Muscle of leg (tissue), 11 donors: ENCODE measurements around the gene ANK3. TPM values are rescaled to one million over a fixed set of nuclear protein-coding genes. Genes with fewer than 3 reads are reported as not detected.

Experiments used
- DNase-seq: peaks from one replicate; pipeline ENCODE4 v3.0.0; 2013
- H3K27ac ChIP-seq: one replicate; pipeline ENCODE4 v1.5.1; 2013; ENCODE audit warnings: mild to moderate bottlenecking, low read length, control low read depth
- H3K27me3 ChIP-seq: one replicate; pipeline ENCODE4 v1.6.1; 2013; ENCODE audit warnings: low read length; ENCODE audit not compliant: control insufficient read depth, insufficient read depth
- H3K36me3 ChIP-seq: one replicate; pipeline ENCODE4 v1.6.1; 2013; ENCODE audit warnings: low read length; ENCODE audit not compliant: control insufficient read depth, insufficient read depth
- H3K4me1 ChIP-seq: one replicate; pipeline ENCODE4 v1.6.1; 2013; ENCODE audit warnings: low read length; ENCODE audit not compliant: control insufficient read depth, insufficient read depth
- H3K4me3 ChIP-seq: one replicate; pipeline ENCODE4 v1.5.1; 2013; ENCODE audit warnings: low read length, control low read depth
- H3K9me3 ChIP-seq: replicated peaks from 2 replicates; pipeline ENCODE4 v1.6.1; 2013; ENCODE audit warnings: low read depth, low read length; ENCODE audit not compliant: control insufficient read depth
- WGBS: methylation state at CpG from one replicate; pipeline ENCODE4 v1.1.5; 2013; ENCODE audit warnings: missing lambda C conversion rate; ENCODE audit not compliant: insufficient coverage; 5-methylcytosine and 5-hydroxymethylcytosine counted together
- polyA plus RNA-seq, 8 donors: library from polyadenylated mRNA; unstranded; fragments of 120-200 nt; gene quantifications; one replicate each; pipeline versions ENCODE4 v1.2.1 to v1.2.3, GENCODE V29; 2013; ENCODE audit warnings: inconsistent platforms in 1 of 8, low replicate concordance in 1 of 8; ENCODE audit not compliant: insufficient read length in 8 of 8, insufficient read depth in 1 of 8
- total RNA-seq: library from RNA; stranded (reverse); fragments of 120-200 nt; gene quantifications from one replicate; pipeline ENCODE4 v1.2.4, GENCODE V29; 2013

Gene ANK3
- total and polyA plus RNA-seq, 9 donors = 64.0 to 158 (median 90.8) TPM

DNA sequence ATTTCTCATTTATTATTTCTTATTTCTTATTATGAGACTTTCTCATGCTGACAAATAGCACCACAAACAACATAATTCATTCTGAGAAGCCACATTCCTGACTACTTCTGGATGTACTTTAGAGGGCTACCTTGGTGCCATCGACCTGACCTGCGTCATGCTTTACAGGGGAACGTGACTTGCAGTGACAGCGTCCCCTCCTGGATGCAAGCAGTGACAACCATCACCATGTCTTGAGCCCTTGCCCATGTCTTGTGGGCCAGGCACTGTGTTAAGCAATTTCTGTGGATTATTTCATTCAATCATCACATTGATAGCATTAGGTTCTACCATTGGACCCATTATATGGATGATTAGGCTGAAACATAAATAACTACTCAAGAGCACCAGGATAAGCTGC, 137.0 kb downstream of the ANK3 start:
- Histone ChIP-seq H3K4me1 (no peaks in the 10 kb centered on the region), H3K36me3 (no peaks in the 10 kb centered on the region), H3K4me3 (no peak overlapping the region), H3K9me3 (no peaks in the 10 kb centered on the region), H3K27me3 (no peaks in the 10 kb centered on the region), H3K27ac (no peak overlapping the region)
- WGBS = 90% methylated on average over 4 of the region's 4 CpGs
- DNase-seq = no peak

DNA sequence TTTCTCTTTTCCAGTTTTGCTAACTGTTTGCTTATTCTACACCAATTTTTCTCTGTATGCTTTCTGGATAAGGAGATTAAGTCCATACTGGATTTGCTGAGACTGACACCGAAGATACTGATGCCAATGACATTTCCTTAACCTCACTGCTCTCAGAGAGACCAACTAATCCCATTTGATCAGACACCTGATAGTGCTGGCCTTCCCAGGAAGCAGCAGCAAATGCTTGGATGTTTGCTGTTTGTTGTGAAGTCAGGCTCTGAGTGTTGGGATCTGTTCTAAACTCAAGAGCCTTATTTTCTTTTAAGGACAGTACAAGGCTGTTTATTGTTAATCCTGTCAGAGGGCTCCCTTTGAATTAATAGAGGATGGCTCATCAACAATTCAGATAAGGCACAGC, 143.3 kb downstream of the ANK3 start:
- Histone ChIP-seq H3K9me3 (no peaks in the 10 kb centered on the region), H3K4me3 (no peak overlapping the region), H3K4me1 (no peaks in the 10 kb centered on the region), H3K27me3 (no peaks in the 10 kb centered on the region), H3K36me3 (no peaks in the 10 kb centered on the region), H3K27ac (no peak overlapping the region)
- no peak for DNase-seq
- no CpG with 5 or more reads among the region's 1 CpG for WGBS

DNA sequence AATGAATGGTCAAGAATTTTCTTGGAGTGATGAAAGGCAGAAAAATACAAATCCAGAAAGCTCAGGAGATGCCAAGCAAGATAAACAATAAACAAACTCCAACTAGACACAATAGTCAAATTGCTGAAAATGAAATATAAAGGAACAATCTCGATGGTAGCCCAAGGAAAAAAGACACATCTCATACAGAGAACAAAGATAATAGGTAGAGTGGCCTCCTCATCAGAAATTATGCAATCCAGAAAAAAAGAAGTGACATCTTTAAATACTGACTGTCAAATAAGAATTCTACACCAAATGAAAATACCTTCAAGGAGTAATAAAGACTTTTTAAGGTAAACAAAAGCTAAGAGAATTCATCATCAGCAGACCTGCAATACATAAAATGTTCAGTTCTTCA, 150.4 kb downstream of the ANK3 start:
- Histone ChIP-seq H3K4me1 (no peaks in the 10 kb centered on the region), H3K27ac (no peak overlapping the region), H3K9me3 (no peaks in the 10 kb centered on the region), H3K27me3 (no peaks in the 10 kb centered on the region), H3K36me3 (no peaks in the 10 kb centered on the region), H3K4me3 (no peak overlapping the region)
- no CpG with 5 or more reads among the region's 1 CpG for WGBS
- DNase-seq = no peak

DNA sequence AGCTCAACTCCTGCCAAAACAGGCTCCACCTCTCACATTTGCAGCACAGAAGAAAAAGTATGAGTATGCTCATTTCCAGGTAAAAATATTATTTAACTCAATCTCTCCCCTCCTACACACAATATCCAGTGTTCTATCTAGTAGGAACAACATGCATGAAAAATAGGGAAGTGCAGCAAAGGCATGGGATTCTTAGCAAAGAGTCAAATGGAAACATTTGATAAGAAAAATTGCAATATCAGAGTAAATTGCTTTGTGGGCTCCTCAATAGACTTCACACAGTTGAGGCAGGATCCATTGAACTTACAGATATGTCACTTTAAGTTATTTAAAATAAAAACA, 150.9 kb downstream of the ANK3 start:
- H3K27ac ChIP-seq = no peak overlapping the region
- no peaks in the 10 kb centered on the region for H3K36me3 ChIP-seq
- H3K4me3 ChIP-seq = no peak overlapping the region
- no peak for DNase-seq
- H3K4me1 ChIP-seq = no peaks in the 10 kb centered on the region
- no peaks in the 10 kb centered on the region for H3K27me3 ChIP-seq
- no peaks in the 10 kb centered on the region for H3K9me3 ChIP-seq

DNA sequence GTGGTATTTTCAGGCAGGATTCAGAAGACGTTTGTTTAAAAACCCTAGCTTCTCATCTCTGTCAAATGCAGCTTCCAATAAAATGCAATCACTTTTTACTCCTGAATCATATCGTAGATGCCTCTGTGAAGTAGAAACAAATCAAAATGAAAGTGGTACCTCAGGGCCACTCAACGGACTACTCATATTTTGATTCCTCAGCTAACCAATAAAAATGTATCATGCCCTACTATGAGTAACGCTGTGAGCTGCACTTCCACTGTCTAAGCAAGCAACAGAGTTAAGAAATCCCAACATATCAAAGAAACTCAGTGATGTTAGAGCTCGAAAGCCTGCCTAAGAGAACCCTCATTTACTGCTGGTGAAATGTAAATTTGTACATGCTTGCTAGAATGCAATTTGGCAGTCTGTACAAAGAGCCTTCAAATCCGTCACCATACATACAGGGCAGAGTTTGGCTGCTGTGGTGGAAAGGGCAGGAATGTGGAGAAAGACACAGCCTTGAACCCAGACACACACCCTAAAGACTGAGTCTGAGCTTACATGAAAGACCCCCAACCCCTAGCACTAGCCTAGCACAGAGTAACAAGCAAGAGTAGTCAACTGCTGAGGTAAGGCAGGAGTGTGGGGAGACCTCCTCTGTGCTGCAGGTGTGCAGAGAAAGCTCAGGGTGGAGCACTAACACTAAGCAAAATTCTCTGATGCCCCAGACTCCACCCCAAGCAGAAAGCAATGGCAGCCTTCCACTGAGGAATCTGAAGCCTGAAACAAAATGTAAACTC, 151.5 kb downstream of the ANK3 start:
- peak; percentile 51 for DNase-seq
- Histone ChIP-seq H3K27me3 (no peaks in the 10 kb centered on the region), H3K4me3 (no peak overlapping the region), H3K27ac (no peak overlapping the region), H3K9me3 (no peaks in the 10 kb centered on the region), H3K36me3 (no peaks in the 10 kb centered on the region), H3K4me1 (no peaks in the 10 kb centered on the region)
- WGBS = 66% methylated on average over 2 of the region's 6 CpGs

DNA sequence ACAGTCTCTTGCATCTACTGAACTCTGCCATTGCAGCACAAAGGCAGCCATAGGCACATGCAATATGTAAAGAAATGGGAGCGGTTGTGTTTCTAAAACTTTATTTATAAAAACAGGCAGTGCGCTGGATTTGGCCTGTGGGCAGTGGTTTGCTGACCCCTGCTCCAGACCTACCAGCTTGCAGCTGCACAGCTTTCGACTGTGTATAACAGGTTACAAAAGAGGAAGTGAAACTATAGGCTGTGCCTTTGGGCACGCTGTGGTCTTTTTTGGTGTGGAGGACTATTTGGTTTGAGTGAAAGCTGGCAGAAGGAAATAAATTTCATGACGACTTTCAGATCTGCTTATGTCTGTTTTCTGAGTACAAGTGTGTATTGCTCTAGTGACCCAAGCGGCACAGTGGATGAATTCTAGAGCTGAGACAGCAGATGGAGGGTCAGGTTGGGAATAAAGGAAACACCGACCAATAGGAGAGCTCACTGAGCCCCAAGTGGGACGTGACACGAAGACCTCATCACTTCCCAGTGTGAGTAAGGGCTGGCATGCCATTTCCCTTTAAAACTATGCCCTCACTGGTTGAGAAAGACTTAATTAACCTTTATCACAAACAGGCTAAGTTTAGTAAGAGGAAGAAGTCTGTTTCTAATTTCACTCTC, 152.7 kb downstream of the ANK3 start:
- Histone ChIP-seq H3K4me3 (no peak overlapping the region), H3K4me1 (no peaks in the 10 kb centered on the region), H3K36me3 (no peaks in the 10 kb centered on the region), H3K27ac (no peak overlapping the region), H3K9me3 (no peaks in the 10 kb centered on the region), H3K27me3 (no peaks in the 10 kb centered on the region)
- peak; percentile 58 for DNase-seq
- 78% methylated on average over 5 of the region's 9 CpGs for WGBS

DNA sequence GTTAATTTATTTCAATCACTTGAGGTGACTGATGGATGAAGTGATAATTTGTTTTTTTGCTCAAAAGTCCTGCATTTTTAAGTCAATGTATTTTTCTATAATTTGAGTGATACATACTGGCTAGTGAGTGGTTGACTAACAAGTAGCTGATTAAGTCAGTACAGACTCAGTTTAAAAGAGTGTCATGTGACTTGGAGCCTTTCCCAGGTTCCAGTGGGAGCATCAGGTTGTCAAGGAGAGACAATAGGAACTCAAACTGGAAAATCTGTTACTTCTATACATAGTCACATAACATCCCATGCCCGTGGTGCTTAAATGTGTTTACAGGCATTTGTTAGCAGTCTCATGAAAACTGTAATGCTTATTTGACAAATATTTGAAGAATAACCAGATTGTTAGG, 154.7 kb downstream of the ANK3 start:
- H3K9me3 ChIP-seq = no peaks in the 10 kb centered on the region
- no peaks in the 10 kb centered on the region for H3K4me1 ChIP-seq
- H3K36me3 ChIP-seq = no peaks in the 10 kb centered on the region
- peak; percentile 60 for DNase-seq
- H3K27me3 ChIP-seq = no peaks in the 10 kb centered on the region
- no peak overlapping the region for H3K27ac ChIP-seq
- H3K4me3 ChIP-seq = no peak overlapping the region
- WGBS = no CpG with 5 or more reads among the region's 1 CpG

DNA sequence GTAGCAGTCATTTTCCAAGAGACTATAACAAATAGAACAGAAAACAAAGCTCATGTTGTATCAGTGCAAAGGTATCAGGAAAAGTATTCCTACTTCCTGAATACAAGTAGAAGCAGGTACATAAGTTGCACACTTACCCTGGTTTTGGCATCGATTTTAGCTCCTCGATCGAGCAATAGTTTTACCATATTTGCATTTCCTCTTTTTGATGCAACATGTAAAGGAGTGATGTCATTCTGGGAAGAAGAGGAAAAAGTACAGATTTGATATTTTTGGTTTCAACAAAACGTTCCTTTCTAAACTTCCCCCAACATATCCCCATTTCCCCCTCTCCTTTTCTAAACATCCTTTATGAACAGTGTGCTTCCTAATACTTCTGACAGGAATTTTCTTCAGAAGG, 155.1 kb downstream of the ANK3 start:
- no CpG with 5 or more reads among the region's 4 CpGs for WGBS
- Histone ChIP-seq H3K36me3 (no peaks in the 10 kb centered on the region), H3K27me3 (no peaks in the 10 kb centered on the region), H3K27ac (no peak overlapping the region), H3K4me1 (no peaks in the 10 kb centered on the region), H3K9me3 (no peaks in the 10 kb centered on the region), H3K4me3 (no peak overlapping the region)
- DNase-seq = peak; percentile 14

DNA sequence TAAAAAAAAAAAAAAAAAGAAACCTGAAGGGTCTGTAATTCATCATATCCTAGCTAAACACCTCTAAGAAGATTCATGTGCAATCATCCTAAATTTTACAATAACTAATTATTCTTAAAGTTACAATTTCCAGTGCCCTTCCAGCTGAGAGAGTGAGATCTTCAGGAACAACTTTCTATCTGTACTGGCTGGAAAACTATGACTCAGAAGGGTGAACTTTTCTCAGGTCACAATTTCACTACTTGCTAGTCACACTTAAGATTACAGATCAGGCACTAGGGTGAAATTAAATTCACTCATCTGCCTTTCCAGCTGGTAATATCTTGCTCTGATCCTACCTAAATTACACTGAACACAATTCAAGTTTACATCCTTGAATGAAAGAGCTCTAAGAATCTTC, 158.8 kb downstream of the ANK3 start:
- Histone ChIP-seq H3K27ac (no peak overlapping the region), H3K4me1 (no peaks in the 10 kb centered on the region), H3K36me3 (no peaks in the 10 kb centered on the region), H3K4me3 (no peak overlapping the region), H3K27me3 (no peaks in the 10 kb centered on the region), H3K9me3 (no peaks in the 10 kb centered on the region)
- DNase-seq = no peak

DNA sequence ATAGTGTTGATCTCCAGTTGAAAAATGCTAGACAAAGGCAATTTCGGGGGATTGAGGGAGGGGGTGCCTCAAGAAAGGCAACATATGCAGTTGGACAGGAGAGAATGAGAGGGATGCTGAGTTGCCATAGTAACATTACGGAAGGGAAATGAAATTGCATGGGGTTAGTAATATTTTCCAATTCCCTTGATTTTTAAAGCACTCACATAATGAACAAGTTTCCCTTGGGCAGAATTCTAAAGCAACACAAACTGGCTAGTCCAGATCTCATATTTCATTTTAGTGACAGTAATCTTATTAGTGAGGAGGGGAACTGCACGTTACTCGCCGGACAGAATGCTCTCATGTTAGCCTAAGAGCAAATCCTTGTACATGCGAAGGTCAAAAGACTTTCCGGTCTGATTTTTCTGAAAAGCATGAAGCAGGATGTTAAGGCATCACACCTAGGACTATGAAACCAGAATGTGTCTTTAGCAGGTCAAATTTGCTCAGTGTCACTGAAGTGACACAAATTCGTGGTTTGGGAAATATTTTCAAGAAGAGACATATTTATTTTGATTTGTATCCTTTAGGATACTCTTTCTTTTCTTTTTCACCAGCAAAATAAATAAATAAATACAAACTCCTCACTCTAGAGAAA, 165.5 kb downstream of the ANK3 start:
- Histone ChIP-seq H3K27ac (no peak overlapping the region), H3K4me1 (no peaks in the 10 kb centered on the region), H3K4me3 (no peak overlapping the region), H3K36me3 (no peaks in the 10 kb centered on the region), H3K9me3 (no peaks in the 10 kb centered on the region), H3K27me3 (no peaks in the 10 kb centered on the region)
- DNase-seq = peak; percentile 58
- WGBS = 40% methylated on average over 6 of the region's 8 CpGs
